KG1 (cell line): Measurements from ENCODE around the gene NRG2.

Experiments used
- DNase-seq: peaks from one replicate; lab custom pipeline; 2025; lab: John Stamatoyannopoulos, UW

NRG2 gene

GRCh38 chr5:140040358-140040757 lies 2.7 kb downstream of the NRG2 start:
- DNase-seq = no peak

DNA sequence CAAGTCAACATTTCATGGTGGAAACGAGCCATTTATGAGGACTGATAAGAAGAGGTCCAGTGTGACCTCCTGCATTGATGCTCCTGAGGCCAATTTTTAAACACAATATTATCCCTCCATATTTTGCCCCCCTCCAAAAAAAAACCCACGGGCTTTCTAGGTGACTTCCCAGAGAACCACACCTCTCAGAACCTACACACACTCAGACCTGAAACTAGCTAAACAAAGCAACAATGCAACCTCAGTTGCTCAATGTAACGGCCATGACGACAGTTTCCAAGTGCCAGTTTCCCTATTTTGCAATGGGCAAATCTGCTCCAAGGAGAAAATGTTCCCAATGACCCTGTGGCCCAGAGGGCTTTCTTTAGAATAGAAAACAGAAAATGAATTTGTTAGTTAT lies 3.5 kb downstream of the NRG2 start:
- no peak for DNase-seq

GRCh38 chr5:140038373-140038957 lies 4.6 kb downstream of the NRG2 start:
- DNase-seq = no peak

- DNase-seq = no peak
These were observed 6.1 kb downstream of the NRG2 start for GRCh38 chr5:140037012-140037411.

- DNase-seq = no peak
These were observed 7.2 kb downstream of the NRG2 start for GRCh38 chr5:140035881-140036280.

- DNase-seq = no peak
These were observed 9.9 kb downstream of the NRG2 start for GRCh38 chr5:140033037-140033760.

DNA sequence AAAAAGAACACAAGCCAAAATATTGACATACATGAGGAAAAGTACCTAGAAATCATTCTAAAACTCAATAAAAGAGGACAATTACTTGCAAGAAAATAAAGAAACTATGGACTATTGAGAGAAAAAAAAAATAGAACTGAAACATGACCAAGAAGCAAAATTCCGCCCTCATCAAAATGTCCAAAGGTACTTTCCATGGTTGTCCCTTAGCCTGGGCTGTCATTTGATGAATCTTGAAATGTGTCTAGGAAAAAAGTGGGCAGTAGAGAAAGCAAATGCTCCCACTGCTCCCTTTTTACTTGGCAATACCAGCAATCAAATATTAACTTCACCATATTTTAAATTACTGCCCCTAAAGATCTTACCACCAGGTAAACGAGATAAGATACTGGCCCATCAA lies 10.8 kb downstream of the NRG2 start:
- no peak for DNase-seq

DNA sequence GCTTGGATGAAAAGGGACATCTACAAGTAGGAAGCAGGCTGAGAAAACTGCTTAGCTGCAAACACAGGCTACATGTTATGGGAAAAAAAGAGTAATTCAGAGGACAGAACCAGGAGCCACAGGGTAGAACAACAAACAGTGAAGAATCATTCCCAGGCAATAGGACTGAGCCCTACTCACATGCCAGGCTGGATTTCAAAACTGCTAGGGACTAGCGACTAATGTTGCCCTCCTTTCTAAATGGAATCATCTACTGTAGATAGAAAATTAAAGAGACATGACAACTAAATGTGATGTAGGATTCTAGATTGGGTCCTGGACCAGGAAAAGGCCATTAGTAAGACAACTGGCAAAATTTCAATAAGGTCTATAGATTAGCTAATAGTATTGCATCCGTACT lies 15.3 kb downstream of the NRG2 start:
- no peak for DNase-seq

- DNase-seq = no peak
These were observed 17.4 kb downstream of the NRG2 start for GRCh38 chr5:140025736-140026135.

GRCh38 chr5:140024928-140025327 lies 18.2 kb downstream of the NRG2 start:
- no peak for DNase-seq

DNA sequence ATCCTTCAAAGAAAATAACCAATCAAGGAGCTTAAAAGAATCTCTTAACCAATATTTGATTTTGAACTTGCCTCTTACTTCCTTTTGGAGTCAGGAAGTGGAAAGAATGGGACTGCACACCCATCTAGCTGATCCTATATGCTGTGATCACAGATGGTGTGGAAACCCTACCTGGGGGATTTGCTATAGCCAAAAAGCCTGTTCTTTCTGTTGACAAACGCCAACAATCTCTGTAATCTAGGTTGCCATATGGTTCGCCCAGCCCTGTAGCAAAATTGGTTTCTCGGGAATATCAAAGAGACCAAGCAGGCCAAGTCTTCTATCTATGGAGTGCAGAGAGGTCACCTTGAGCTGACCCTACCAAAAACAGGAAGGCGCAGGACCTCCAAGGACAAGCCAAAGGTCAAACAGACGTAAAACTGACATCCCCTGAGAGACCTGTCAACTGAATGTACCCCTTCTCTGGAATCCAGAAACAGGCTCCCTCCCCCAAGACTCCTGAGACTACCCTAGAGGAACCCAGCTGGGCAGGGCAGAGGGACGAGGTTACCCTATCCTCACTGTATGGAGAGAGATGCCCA lies 19.4 kb downstream of the NRG2 start:
- no peak for DNase-seq

DNA sequence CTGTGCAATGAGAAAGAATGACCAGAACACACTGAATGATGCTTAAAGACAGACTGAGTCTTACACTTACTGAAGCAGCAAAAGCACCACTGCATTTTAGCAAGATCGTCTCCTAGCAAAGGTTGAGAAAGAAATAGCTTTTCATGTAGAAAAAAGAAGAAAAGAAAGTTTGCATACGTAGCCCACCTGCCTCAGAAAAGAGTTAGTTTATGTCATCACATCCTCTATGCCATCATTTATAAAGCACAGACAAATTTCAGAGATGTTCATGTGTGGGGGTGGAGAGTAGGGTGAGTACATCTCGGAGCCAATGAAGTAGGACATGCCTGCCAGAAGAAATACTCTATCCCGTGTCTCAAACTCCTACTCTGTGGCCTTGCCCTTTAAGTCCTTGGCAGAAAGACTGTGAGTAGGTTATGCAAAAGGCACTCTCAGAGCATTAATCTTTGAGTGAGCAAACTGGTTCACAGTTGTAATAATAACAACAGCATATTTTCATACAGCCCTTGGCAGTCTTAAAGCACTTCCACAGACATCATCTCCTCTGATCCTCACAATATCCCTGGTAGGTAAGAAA lies 22.4 kb downstream of the NRG2 start:
- no peak for DNase-seq

- DNase-seq = no peak
These were observed 24.0 kb downstream of the NRG2 start for GRCh38 chr5:140018920-140019644.

GRCh38 chr5:140018517-140018916 lies 24.6 kb downstream of the NRG2 start:
- no peak for DNase-seq

DNA sequence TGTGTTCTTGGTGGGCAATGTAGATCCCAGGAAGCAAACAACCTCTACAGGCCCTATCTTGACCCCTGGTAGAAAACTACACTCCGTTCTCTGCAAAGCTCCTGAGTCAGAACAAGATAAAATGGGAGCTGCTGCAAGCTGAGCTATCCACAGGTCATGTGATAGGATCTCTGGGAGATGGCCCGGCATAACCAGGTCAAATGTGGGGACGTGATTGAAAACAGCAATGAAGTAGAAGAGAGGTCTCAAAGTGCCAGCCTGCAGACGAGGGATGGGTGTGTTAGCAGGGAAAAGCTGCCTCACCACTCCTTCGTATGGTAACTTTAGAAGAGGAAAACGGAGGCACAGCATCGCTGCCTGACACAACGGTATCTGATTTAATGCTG lies 25.0 kb downstream of the NRG2 start:
- no peak for DNase-seq

DNA sequence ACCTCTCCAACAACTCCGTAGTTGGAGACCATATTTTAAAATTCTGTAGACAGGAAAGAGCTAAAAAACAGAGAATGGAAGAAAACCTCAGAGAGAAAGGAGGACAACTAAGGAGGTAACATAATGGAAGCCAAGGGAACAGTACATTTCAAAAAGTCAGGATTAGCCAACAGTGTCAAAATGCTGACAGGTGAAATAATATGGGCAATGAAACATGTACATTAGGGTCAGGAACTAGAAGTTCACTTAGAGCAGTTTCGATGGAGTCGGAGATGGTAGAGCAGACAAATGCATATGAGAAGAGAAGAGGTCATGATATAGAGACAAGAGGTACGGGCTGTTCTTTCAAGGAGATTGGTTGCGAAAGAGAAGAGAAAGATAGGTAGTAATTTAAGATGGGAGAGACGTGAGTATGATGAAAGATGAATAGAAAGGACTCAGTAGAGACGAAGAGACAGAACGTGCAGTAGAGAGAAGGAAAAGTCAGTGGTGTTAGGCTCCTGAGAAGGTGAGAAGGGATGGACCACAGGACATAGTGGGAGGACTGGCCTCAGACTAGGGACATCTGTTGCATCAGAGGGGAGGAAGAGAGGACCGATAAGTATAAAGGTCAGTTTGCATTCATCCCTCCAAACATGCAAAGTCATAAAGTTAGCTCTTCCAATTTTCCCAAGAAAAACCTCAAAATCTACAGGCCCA lies 25.6 kb downstream of the NRG2 start:
- DNase-seq = no peak

- DNase-seq = no peak
These were observed 27.4 kb downstream of the NRG2 start for GRCh38 chr5:140015706-140016105.

DNA sequence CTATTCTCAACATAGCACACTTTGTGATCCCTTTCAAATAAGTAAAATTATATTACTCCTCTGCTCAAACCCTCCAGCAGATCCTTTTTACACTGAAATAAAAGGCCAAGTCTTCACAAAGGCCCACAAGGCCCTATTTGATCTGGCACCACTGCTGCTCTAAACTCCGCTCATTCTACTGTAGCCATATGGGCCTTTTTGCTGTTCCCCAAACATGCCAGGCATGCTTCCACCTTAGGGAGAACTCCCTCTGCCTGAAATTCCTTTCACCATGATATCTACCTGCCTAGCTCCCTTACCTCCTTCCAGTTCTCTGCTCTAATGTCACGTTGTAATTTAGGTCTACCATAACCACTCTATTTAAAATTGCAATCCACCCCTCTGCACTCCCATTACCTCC lies 28.3 kb downstream of the NRG2 start:
- DNase-seq = no peak

DNA sequence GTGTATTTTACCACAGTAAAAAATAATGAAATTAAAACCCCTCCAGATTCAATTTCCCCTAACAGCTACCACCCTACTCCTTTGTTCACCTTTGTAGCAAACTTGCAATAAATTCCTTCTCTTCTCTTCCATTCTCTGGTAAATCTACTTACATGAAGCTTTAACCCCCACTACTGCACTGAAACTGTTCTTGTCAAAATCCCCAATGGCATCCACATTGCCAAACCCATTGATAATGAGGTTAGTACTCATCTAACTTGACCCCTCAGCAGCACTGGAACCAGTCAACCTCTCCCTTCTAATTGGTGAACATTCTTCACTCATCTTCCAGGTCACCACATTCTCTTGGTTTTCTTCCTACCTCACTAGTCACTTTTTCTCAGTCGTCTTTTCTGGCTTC lies 29.6 kb downstream of the NRG2 start:
- DNase-seq = no peak

GRCh38 chr5:140012443-140012842 lies 30.7 kb downstream of the NRG2 start:
- DNase-seq = no peak

DNA sequence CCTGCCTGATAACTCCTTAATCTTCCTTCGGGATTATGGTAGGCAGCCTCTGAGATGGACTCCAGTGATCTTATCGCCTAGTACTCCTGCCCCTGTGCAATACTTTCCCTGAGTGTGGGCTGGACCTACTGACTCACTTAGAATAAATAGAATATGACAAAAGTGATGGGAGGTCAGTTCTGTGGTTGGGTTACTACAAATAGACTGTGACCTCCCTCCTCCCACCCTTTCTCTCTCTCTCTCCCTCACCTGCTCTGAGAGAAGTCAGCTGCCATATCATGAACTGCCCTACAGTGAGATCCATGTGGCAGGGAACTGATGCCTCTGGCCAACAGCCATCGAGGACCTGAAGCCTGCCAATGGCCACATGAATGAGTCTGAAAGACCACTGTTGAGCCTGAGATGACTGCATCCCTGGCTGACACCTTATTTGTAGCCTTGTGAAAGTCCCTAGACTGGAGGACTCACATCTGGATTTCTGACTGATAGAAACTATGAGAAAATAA lies 31.7 kb downstream of the NRG2 start:
- DNase-seq = no peak

DNA sequence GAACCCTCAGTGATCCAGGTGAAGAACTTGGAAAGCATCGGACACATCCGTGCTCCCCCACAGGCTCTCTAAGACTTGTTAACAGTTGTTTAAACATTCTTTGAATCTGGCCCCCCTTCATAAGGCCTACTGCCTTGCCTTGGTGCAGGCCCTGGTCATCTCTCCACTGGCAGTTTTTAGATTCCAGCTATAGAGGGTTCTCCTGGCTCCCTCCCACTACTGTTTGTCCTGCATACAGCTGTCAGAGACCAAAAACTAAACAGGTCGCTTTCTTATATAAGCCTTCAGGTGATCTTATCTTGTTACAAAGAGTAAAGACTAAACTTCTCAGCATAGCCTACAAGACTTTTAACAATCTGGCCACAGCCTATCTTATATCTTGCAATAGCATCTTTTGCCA lies 32.3 kb downstream of the NRG2 start:
- DNase-seq = no peak
